NCI-H460 (cell line): ENCODE results near the gene RBSN. TPM values are rescaled to one million over a fixed set of nuclear protein-coding genes. Genes with fewer than 3 reads are reported as not detected.

Experiments
- DNase-seq: peaks from one replicate; pipeline ENCODE4 v3.0.0-alpha.2; 2016; ENCODE audit warnings: low read depth; ENCODE audit errors: extremely low read depth
- total RNA-seq: library from RNA; depleted of rRNA; stranded (reverse); fragments of >200 nt; shearing (Covaris generic); gene quantifications from 2 replicates; pipeline ENCODE4 v1.2.3, GENCODE V29; 2014; rRNA removed

Gene RBSN
- total RNA-seq, 1 experiment from 2014 or later = 20.7 TPM

GRCh38 chr3:15023719-15024118 lies 75.2 kb downstream of the RBSN start:
- no peak for DNase-seq

- DNase-seq = no peak
Measured at GRCh38 chr3:15023249-15023648, 75.7 kb downstream of the RBSN start.

Other genes starting within 250 kb of the RBSN start
- gene NR2C2, start 151.6 kb downstream of the RBSN start, total RNA-seq = 19.2 and 22.6 TPM in 2 replicates
- gene MRPS25, start 33.8 kb downstream of the RBSN start, total RNA-seq = 22.7 and 31.2 TPM in 2 replicates
- 25.1 and 30.3 TPM in 2 replicates for gene CAPN7, start 107.1 kb upstream of the RBSN start, total RNA-seq
- 5.2 and 5.6 TPM in 2 replicates for gene SH3BP5, start 233.4 kb upstream of the RBSN start, total RNA-seq